HepG2 (cell line): ENCODE data around the gene IFI27L2. TPM values are rescaled to one million over a fixed set of nuclear protein-coding genes. Genes with fewer than 3 reads are reported as not detected.

Experiments used
- ATAC-seq: fragments of 200-7000 bp; cut with Tn5 transposase; 3 replicates; pipeline ENCODE4 v1.9.1; 2020; ENCODE audit warnings: mild to moderate bottlenecking, moderate library complexity
- BruUV-seq: library from RNA; stranded (reverse); fragments of 400-500 nt; replicated peaks from 2 replicates; lab custom pipeline; 2021; lab: Mats Ljungman, UMichigan
- CTCF ChIA-PET: fragments of 300-600 bp; formaldehyde crosslinking; extraction: SDS; loops from one replicate; lab custom pipeline; 2021; ENCODE audit warnings: low total read pairs, inconsistent platforms, low intra/inter-chr PET ratio; lab: Yijun Ruan, JAX
- POLR2A ChIA-PET: fragments of 350-600 bp; sonication (Branson Sonifier 250); formaldehyde crosslinking; loops from one replicate; lab custom pipeline; 2020; ENCODE audit warnings: antibody characterized with exemption, inconsistent platforms; lab: Yijun Ruan, JAX
- DNase-seq: peaks from one replicate; pipeline ENCODE4 v3.0.0-alpha.2; 2015; ENCODE audit warnings: low spot score
- FAIRE-seq: peaks from 3 replicates; lab custom pipeline; 2011; peaks lifted over from hg19 to GRCh38; lab: Jason Lieb, UNC
- H2AFZ ChIP-seq: one replicate; pipeline ENCODE4 v1.6.1; 2011; ENCODE audit warnings: low read length, inconsistent platforms
- H3K27ac ChIP-seq: fragments of 300-600 bp; 3 replicates; pipeline ENCODE4 v1.8.0; 2011; ENCODE audit warnings: mixed run types, mild to moderate bottlenecking, mixed read lengths, low read length, inconsistent platforms; ENCODE audit not compliant: insufficient read depth; ENCODE audit errors: extremely low read length
- H3K27me3 ChIP-seq, 2 experiments: fragments of 200-600 bp in 1 of 2; 2 replicates in 1 of 2; 3 replicates in 1 of 2; pipeline versions ENCODE4 v1.6.0 to v1.8.0; 2011; ENCODE audit warnings: low read length in 2 of 2, mild to moderate bottlenecking in 2 of 2, moderate library complexity in 2 of 2, inconsistent platforms in 1 of 2; ENCODE audit not compliant: insufficient read depth in 2 of 2, control insufficient read depth in 1 of 2
- H3K36me3 ChIP-seq, 2 experiments: fragments of 200-600 bp in 1 of 2; replicated peaks in 1 of 2; 2 replicates in 1 of 2; 3 replicates in 1 of 2; pipeline versions ENCODE4 v1.5.1 to v1.8.0; 2011; ENCODE audit warnings: low read length in 2 of 2, inconsistent platforms in 1 of 2; ENCODE audit not compliant: insufficient read depth in 2 of 2, control insufficient read depth in 1 of 2
- H3K4me1 ChIP-seq: 2 replicates; pipeline ENCODE4 v1.5.1; 2012; ENCODE audit warnings: low read length, inconsistent platforms; ENCODE audit not compliant: insufficient read depth
- H3K4me2 ChIP-seq: 2 replicates; pipeline ENCODE4 v1.6.0; 2011; ENCODE audit warnings: low read depth, low read length, inconsistent platforms
- H3K4me3 ChIP-seq, 3 experiments: fragments of 200-600 bp in 1 of 3; sonication (generic), shearing (Covaris generic) in 1 of 3; replicated peaks in 1 of 3; 2 replicates each; pipeline ENCODE4 v1.5.1; 2011 to 2016; ENCODE audit warnings: low read length in 3 of 3, inconsistent platforms in 2 of 3, low read depth in 2 of 3, mild to moderate bottlenecking in 2 of 3, control low read depth in 1 of 3, mixed read lengths in 1 of 3; ENCODE audit not compliant: insufficient read depth in 1 of 3
- H3K79me2 ChIP-seq: one replicate; pipeline ENCODE4 v1.6.1; 2011; ENCODE audit warnings: low read length, inconsistent platforms; ENCODE audit not compliant: insufficient read depth
- H3K9ac ChIP-seq: 2 replicates; pipeline ENCODE4 v1.6.0; 2011; ENCODE audit warnings: mild to moderate bottlenecking, low read depth, low read length, inconsistent platforms; ENCODE audit not compliant: insufficient read depth
- H3K9me3 ChIP-seq: 2 replicates; pipeline ENCODE4 v1.5.1; 2012; ENCODE audit warnings: mild to moderate bottlenecking, low read length
- H4K20me1 ChIP-seq: 2 replicates; pipeline ENCODE4 v1.6.0; 2011; ENCODE audit warnings: inconsistent platforms, mild to moderate bottlenecking, low read length, moderate library complexity; ENCODE audit not compliant: insufficient read depth
- ASH2L ChIP-seq: fragments of 300-600, 200-600 bp; sonication (generic); IDR thresholded peaks from 2 replicates; pipeline ENCODE4 v1.7.0; 2017; ENCODE audit warnings: low read depth, mild to moderate bottlenecking, moderate library complexity, mixed read lengths, low read length; ENCODE audit not compliant: insufficient read length
- BRF2 ChIP-seq: sonication (generic); formaldehyde crosslinking; IDR thresholded peaks from 2 replicates; pipeline ENCODE4 v1.8.1; 2022; ENCODE audit warnings: mild to moderate bottlenecking, missing genetic modification reagents
- ELF4 ChIP-seq: sonication (generic); formaldehyde crosslinking; IDR thresholded peaks from 2 replicates; pipeline ENCODE4 v1.5.0; 2020; ENCODE audit warnings: missing genetic modification reagents, mild to moderate bottlenecking, moderate library complexity, borderline replicate concordance
- FOXA1 ChIP-seq, 2 experiments: fragments of 450-650 bp in 1 of 2; sonication (generic) in 1 of 2; formaldehyde crosslinking in 1 of 2; IDR thresholded peaks; 2 replicates each; pipeline versions ENCODE4 v1.4.0 to v1.6.1; 2016 to 2020; ENCODE audit warnings: missing genetic modification reagents in 1 of 2
- IRF2 ChIP-seq: IDR thresholded peaks from 2 replicates; pipeline ENCODE4 v1.6.1; 2018; ENCODE audit warnings: missing genetic modification reagents, missing compliant biosample characterization
- ISX ChIP-seq: sonication (generic); formaldehyde crosslinking; conservative IDR thresholded peaks from 2 replicates; pipeline ENCODE4 v1.5.0; 2020; ENCODE audit warnings: missing genetic modification reagents
- MAF1 ChIP-seq: sonication (generic); formaldehyde crosslinking; IDR thresholded peaks from 2 replicates; pipeline ENCODE4 v1.5.0; 2020; ENCODE audit warnings: missing genetic modification reagents, borderline replicate concordance
- MLXIP ChIP-seq: sonication (generic); formaldehyde crosslinking; IDR thresholded peaks from 2 replicates; pipeline ENCODE4 v1.9.0; 2021; ENCODE audit warnings: missing genetic modification reagents, borderline replicate concordance
- NFYC ChIP-seq: IDR thresholded peaks from 2 replicates; pipeline ENCODE4 v1.6.1; 2016; ENCODE audit warnings: missing genetic modification reagents, missing compliant biosample characterization
- PCBP2 ChIP-seq: fragments of 200-400 bp; formaldehyde crosslinking; optimal IDR thresholded peaks from 2 replicates; pipeline ENCODE3; 2018; ENCODE audit warnings: low read length, low read depth; ENCODE audit not compliant: poor library complexity, severe bottlenecking
- ZBTB39 ChIP-seq: sonication (generic); formaldehyde crosslinking; IDR thresholded peaks from 2 replicates; pipeline ENCODE4 v1.5.0; 2020; ENCODE audit warnings: missing genetic modification reagents
- ZNF234 ChIP-seq: sonication (generic); formaldehyde crosslinking; conservative IDR thresholded peaks from 2 replicates; pipeline ENCODE4 v1.5.1; 2020; ENCODE audit warnings: mild to moderate bottlenecking, missing genetic modification reagents
- ZNF235 ChIP-seq: sonication (generic); formaldehyde crosslinking; IDR thresholded peaks from 2 replicates; pipeline ENCODE4 v1.8.1; 2023; ENCODE audit warnings: mild to moderate bottlenecking, missing genetic modification reagents, borderline replicate concordance
- ZNF333 ChIP-seq: sonication (generic); formaldehyde crosslinking; IDR thresholded peaks from 2 replicates; pipeline ENCODE4 v1.4.0; 2020; ENCODE audit warnings: mild to moderate bottlenecking, missing genetic modification reagents, borderline replicate concordance
- ZNF383 ChIP-seq: sonication (generic); formaldehyde crosslinking; IDR thresholded peaks from 2 replicates; pipeline ENCODE4 v1.4.0; 2020; ENCODE audit warnings: missing genetic modification reagents, mild to moderate bottlenecking, borderline replicate concordance
- ZNF577 ChIP-seq: sonication (generic); formaldehyde crosslinking; IDR thresholded peaks from 2 replicates; pipeline ENCODE4 v1.4.0; 2020; ENCODE audit warnings: mild to moderate bottlenecking, low read depth, missing genetic modification reagents, borderline replicate concordance
- ZNF589 ChIP-seq: sonication (generic); formaldehyde crosslinking; conservative IDR thresholded peaks from 2 replicates; pipeline ENCODE4 v1.8.0; 2022; ENCODE audit warnings: mild to moderate bottlenecking, moderate library complexity, missing genetic modification reagents
- ZNF629 ChIP-seq: sonication (generic); formaldehyde crosslinking; conservative IDR thresholded peaks from 2 replicates; pipeline ENCODE4 v1.5.0; 2020; ENCODE audit warnings: missing genetic modification reagents
- WGBS: methylation state at CpG from one replicate; pipeline ENCODE4 v1.1.6; 2017; ENCODE audit warnings: low lambda C conversion rate; 5-methylcytosine and 5-hydroxymethylcytosine counted together
- in situ Hi-C: cut with HindIII; loops from 2 replicates; pipeline ENCODE4 v1.10.0; 2017; ENCODE audit warnings: low pct_unique_long_range_greater_than_20kb; ENCODE audit not compliant: extremely low pct_ligation_motif_present
- intact Hi-C: fragments of 100-400 bp; cut with micrococcal nuclease; formaldehyde crosslinking; loops from one replicate; pipeline ENCODE4 v1.10.0; 2022; ENCODE audit not compliant: unreplicated experiment
- polyA plus RNA-seq, 8 experiments: library from polyadenylated mRNA; depleted of rRNA in 3 of 8; stranded (reverse) in 7 of 8; unstranded in 1 of 8; fragments of >200 nt; fragmentation: Illumina TruSeq in 4 of 8; extraction: Trizol in 4 of 8; gene quantifications; 2 replicates each; pipeline versions ENCODE4 v1.2.1 to v1.2.3, GENCODE V29; 2011 to 2016; ENCODE audit warnings: low read depth in 4 of 8, missing spikeins in 1 of 8, mixed read lengths in 1 of 8; ENCODE audit not compliant: insufficient read depth in 1 of 8
- total RNA-seq, 5 experiments: library from RNA; depleted of rRNA; stranded (reverse); fragments of >200 nt; fragmentation: Illumina TruSeq; extraction: Trizol; gene quantifications; 2 replicates each; pipeline ENCODE4 v1.2.3, GENCODE V29; 2016; ENCODE audit warnings: low read depth in 1 of 5

Gene IFI27L2
- total and polyA plus RNA-seq, 2 of the 13 experiments (the other 11 are each of a cell fraction or from before 2014, with no cell fraction given) = 4.3 to 4.8 TPM

- FAIRE-seq = no peak
- Histone ChIP-seq H4K20me1 (no peaks in the 10 kb centered on the region), H3K4me3 (no peak overlapping the region)
- in situ Hi-C loops = no loop called here
- TF ChIP-seq ZNF234 (CRISPR knock-in tag) (no peak), NFYC (CRISPR knock-in tag) (no peak), ZNF333 (CRISPR knock-in tag) (no peak), MAF1 (no peak), PCBP2 (no peak), MLXIP (no peak), ISX (no peak), ZNF589 (CRISPR knock-in tag) (no peak), ZNF577 (CRISPR knock-in tag) (no peak), ELF4 (no peak), ZNF235 (CRISPR knock-in tag) (no peak), ZNF629 (CRISPR knock-in tag) (no peak), IRF2 (CRISPR knock-in tag) (no peak), BRF2 (no peak), ZBTB39 (CRISPR knock-in tag) (no peak), FOXA1 (IDR thresholded peaks at IDR 0.05) (no peak), FOXA1 (CRISPR knock-in tag; IDR thresholded peaks at IDR 0.05) (no peak), ZNF383 (no peak), ASH2L (no peak)
- TF ChIP-seq, all 625 proteins: peak for 0
- no peak overlapping the region for H3K9ac ChIP-seq
- H3K27me3 ChIP-seq = no peaks in the 10 kb centered on the region
- no peak overlapping the region for H3K27ac ChIP-seq
- H3K79me2 ChIP-seq = no peaks in the 10 kb centered on the region
- ChIA-PET POLR2A (no interaction called here), CTCF (no interaction called here)
- H3K4me1 ChIP-seq = peaks cover 26% of the 10 kb centered on the region
- no peaks in the 10 kb centered on the region for H3K9me3 ChIP-seq
- ATAC-seq (no peak), DNase-seq (no peak)
- H3K4me2 ChIP-seq = no peak overlapping the region
- intact Hi-C loops = no loop called here
- no TSS peak for BruUV-seq
- H3K36me3 ChIP-seq = no peaks in the 10 kb centered on the region
- H2AFZ ChIP-seq = no peak overlapping the region
- WGBS = 94% methylated on average over 10 of the region's 10 CpGs
These were observed 24.7 kb downstream of the IFI27L2 start for GRCh38 chr14:94104731-94105130.
